ENCODE measurements around the gene MAD1L1. TPM values are rescaled to one million over a fixed set of nuclear protein-coding genes. Genes with fewer than 3 reads are reported as not detected.

MAD1L1 gene
- total and polyA plus RNA-seq, 2 donors (not counting 1 experiment from before 2014, with no cell fraction given): 9.8 to 29.4 TPM

DNA sequence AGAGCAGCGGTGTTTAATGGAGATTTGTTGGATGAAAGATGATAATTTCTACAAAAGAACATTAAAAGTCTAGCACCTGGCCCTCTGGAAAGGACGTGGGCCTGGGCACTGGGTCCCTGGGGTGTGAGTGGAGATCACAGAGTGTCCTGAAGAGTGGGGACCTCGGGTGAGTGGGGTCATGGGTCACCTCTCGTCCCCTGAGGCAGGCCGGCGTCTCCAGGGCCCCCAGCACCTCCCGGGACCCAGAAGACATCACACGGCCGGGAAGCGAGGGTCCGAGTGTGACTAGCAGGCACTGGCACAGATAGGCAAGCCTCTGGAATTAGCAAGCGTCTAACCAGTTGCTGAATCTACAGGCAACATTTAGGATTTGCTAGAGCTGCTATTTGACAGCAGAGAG is 257.2 kb downstream of the MAD1L1 start:
- Histone ChIP-seq H3K4me1 (ENCODE audit: control insufficient read depth, extremely low read depth, insufficient read depth, low read length) (no peaks in the 10 kb centered on the region), H2AFZ (ENCODE audit: low read length) (no peak overlapping the region), H3K27ac (ENCODE audit: insufficient read depth, low read length) (no peak overlapping the region), H3K27me3 (ENCODE audit: control insufficient read depth, insufficient read depth, low read length) (no peaks in the 10 kb centered on the region), H3K79me2 (ENCODE audit: control insufficient read depth, insufficient read depth, low read length) (no peaks in the 10 kb centered on the region), H3K4me3 (replicated peaks in 1 of 4; ENCODE audit: control extremely low read depth in 1 of 4, insufficient read depth in 1 of 4, low read depth in 3 of 4, low read length in 4 of 4) (no peak overlapping the region), H3K4me2 (ENCODE audit: extremely low read depth, insufficient read depth, low read length) (no peak overlapping the region), H3K36me3 (ENCODE audit: control insufficient read depth, insufficient read depth, low read length) (no peaks in the 10 kb centered on the region), H3K9me3 (ENCODE audit: control insufficient read depth, insufficient read depth, low read depth, low read length) (no peaks in the 10 kb centered on the region), H4K20me1 (ENCODE audit: control insufficient read depth, extremely low read depth, insufficient read depth, low read length) (no peaks in the 10 kb centered on the region), H3K9ac (ENCODE audit: insufficient read depth, low read length) (no peak overlapping the region)
- no peak for DNase-seq (ENCODE audit: low read depth in 2 of 2)
- TF ChIP-seq, protein P1, sequence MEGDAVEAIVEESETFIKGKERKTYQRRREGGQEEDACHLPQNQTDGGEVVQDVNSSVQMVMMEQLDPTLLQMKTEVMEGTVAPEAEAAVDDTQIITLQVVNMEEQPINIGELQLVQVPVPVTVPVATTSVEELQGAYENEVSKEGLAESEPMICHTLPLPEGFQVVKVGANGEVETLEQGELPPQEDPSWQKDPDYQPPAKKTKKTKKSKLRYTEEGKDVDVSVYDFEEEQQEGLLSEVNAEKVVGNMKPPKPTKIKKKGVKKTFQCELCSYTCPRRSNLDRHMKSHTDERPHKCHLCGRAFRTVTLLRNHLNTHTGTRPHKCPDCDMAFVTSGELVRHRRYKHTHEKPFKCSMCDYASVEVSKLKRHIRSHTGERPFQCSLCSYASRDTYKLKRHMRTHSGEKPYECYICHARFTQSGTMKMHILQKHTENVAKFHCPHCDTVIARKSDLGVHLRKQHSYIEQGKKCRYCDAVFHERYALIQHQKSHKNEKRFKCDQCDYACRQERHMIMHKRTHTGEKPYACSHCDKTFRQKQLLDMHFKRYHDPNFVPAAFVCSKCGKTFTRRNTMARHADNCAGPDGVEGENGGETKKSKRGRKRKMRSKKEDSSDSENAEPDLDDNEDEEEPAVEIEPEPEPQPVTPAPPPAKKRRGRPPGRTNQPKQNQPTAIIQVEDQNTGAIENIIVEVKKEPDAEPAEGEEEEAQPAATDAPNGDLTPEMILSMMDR (conservative IDR thresholded peaks at IDR 0.05 in 1 of 2, IDR thresholded peaks at IDR 0.05 in 1 of 2; ENCODE audit: low read depth in 1 of 2, low read length in 2 of 2): no peak
- no peak for TF ChIP-seq EZH2 (IDR thresholded peaks at IDR 0.05; ENCODE audit: low read length, missing control alignments)

DNA sequence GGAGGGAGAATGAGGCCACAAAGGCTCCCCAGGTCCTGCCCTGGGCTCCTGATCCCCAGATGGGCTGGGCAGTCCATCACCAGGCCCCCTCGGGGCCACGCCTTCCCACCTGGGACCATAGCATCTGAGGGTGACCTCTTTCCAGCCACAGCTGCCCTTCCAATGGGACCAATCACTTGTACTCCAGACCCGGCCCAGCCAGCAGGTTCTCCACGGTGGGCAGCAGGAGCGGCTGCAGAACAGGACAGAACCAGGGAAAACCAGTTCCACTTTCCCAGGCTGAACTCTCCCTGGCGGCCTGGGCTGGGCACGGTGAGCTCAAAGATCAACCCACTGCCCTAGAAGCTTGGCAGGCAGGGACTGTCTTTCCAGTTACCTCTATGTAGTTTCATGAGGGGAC is 257.6 kb downstream of the MAD1L1 start:
- H3K9me3 ChIP-seq (ENCODE audit: control insufficient read depth, insufficient read depth, low read depth, low read length): no peaks in the 10 kb centered on the region
- DNase-seq (ENCODE audit: low read depth in 2 of 2): no peak
- H3K4me1 ChIP-seq (ENCODE audit: control insufficient read depth, extremely low read depth, insufficient read depth, low read length): no peaks in the 10 kb centered on the region
- H2AFZ ChIP-seq (ENCODE audit: low read length): no peak overlapping the region
- H3K79me2 ChIP-seq (ENCODE audit: control insufficient read depth, insufficient read depth, low read length): no peaks in the 10 kb centered on the region
- H3K4me3 ChIP-seq (replicated peaks in 1 of 4; ENCODE audit: control extremely low read depth in 1 of 4, insufficient read depth in 1 of 4, low read depth in 3 of 4, low read length in 4 of 4): no peak overlapping the region
- TF ChIP-seq EZH2 (IDR thresholded peaks at IDR 0.05; ENCODE audit: low read length, missing control alignments): no peak
- TF ChIP-seq, protein P1 (conservative IDR thresholded peaks at IDR 0.05 in 1 of 2, IDR thresholded peaks at IDR 0.05 in 1 of 2; ENCODE audit: low read depth in 1 of 2, low read length in 2 of 2): no peak
- no peaks in the 10 kb centered on the region for H3K36me3 ChIP-seq (ENCODE audit: control insufficient read depth, insufficient read depth, low read length)
- no peaks in the 10 kb centered on the region for H3K27me3 ChIP-seq (ENCODE audit: control insufficient read depth, insufficient read depth, low read length)
- no peaks in the 10 kb centered on the region for H4K20me1 ChIP-seq (ENCODE audit: control insufficient read depth, extremely low read depth, insufficient read depth, low read length)
- H3K4me2 ChIP-seq (ENCODE audit: extremely low read depth, insufficient read depth, low read length): no peak overlapping the region
- no peak overlapping the region for H3K9ac ChIP-seq (ENCODE audit: insufficient read depth, low read length)
- no peak overlapping the region for H3K27ac ChIP-seq (ENCODE audit: insufficient read depth, low read length)

DNA sequence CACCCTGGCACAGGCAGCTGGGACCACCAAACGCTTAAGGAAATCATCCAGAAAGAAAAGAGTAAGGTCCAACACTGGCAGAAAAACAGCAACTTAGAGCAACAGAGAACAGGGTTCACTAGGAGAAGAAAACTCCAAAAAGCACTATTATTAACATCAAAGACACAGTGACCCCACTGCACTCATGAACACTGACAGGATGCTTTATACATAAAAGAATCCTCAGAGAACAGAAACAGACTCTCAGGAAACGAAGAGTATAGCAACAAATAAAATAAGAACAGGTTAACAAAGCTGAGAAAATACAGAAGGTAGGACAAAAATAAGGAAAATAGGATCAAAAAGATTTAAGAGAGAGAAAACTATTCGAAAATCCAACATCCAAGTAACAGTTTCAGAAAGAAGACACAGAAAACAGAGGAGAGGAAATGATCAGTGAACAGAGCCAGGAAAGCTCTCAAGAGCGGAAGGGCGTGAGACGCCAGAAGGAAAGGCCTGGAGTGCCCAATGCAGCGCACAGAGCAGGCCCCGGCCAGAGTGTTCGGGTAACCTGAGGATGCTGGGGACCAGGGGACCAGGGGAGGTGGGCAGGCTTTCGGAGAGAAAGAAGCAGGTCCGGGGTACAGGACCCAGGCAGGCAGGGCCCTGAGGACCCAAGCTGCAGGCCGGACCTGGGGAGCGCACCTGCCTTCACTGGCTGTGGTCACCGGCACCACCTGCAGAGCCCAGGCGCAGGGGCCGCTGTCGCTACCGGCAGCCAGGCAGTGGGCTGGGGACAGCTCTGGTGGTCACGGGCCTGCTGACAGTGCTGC is 258.2 kb downstream of the MAD1L1 start:
- no peak overlapping the region for H3K27ac ChIP-seq (ENCODE audit: insufficient read depth, low read length)
- H3K79me2 ChIP-seq (ENCODE audit: control insufficient read depth, insufficient read depth, low read length): no peaks in the 10 kb centered on the region
- no peaks in the 10 kb centered on the region for H3K27me3 ChIP-seq (ENCODE audit: control insufficient read depth, insufficient read depth, low read length)
- no peaks in the 10 kb centered on the region for H3K4me1 ChIP-seq (ENCODE audit: control insufficient read depth, extremely low read depth, insufficient read depth, low read length)
- DNase-seq (ENCODE audit: low read depth in 2 of 2): no peak
- H3K4me3 ChIP-seq (replicated peaks in 1 of 4; ENCODE audit: control extremely low read depth in 1 of 4, insufficient read depth in 1 of 4, low read depth in 3 of 4, low read length in 4 of 4): no peak overlapping the region
- no peak for TF ChIP-seq EZH2 (IDR thresholded peaks at IDR 0.05; ENCODE audit: low read length, missing control alignments)
- TF ChIP-seq, protein P1 (conservative IDR thresholded peaks at IDR 0.05 in 1 of 2, IDR thresholded peaks at IDR 0.05 in 1 of 2; ENCODE audit: low read depth in 1 of 2, low read length in 2 of 2): no peak
- H2AFZ ChIP-seq (ENCODE audit: low read length): no peak overlapping the region
- no peaks in the 10 kb centered on the region for H3K36me3 ChIP-seq (ENCODE audit: control insufficient read depth, insufficient read depth, low read length)
- no peak overlapping the region for H3K9ac ChIP-seq (ENCODE audit: insufficient read depth, low read length)
- H3K4me2 ChIP-seq (ENCODE audit: extremely low read depth, insufficient read depth, low read length): no peak overlapping the region
- H4K20me1 ChIP-seq (ENCODE audit: control insufficient read depth, extremely low read depth, insufficient read depth, low read length): no peaks in the 10 kb centered on the region
- H3K9me3 ChIP-seq (ENCODE audit: control insufficient read depth, insufficient read depth, low read depth, low read length): no peaks in the 10 kb centered on the region

Measured in fibroblast of lung (primary cell).